MM.1S (cell line): Measurements from ENCODE around the gene RAD9B.
A peak's percentile ranks its signal among the peaks of the same experiment; 100 is the strongest.

Source experiments
- DNase-seq: peaks from one replicate; pipeline ENCODE4 v3.0.0-alpha.2; 2015
- H2AFZ ChIP-seq: fragments of 300-600 bp; sonication (generic); 2 replicates; pipeline ENCODE4 v1.6.0; 2016; ENCODE audit warnings: antibody characterized with exemption, low read length
- H3F3A ChIP-seq: fragments of 300-600 bp; sonication (generic); 2 replicates; pipeline ENCODE4 v1.6.1; 2016; ENCODE audit warnings: mild to moderate bottlenecking, antibody characterized with exemption, low read length, moderate library complexity, mixed read lengths; ENCODE audit not compliant: insufficient read depth
- H3K27ac ChIP-seq: fragments of 300-600 bp; sonication (generic); 2 replicates; pipeline ENCODE4 v1.5.1; 2016; ENCODE audit warnings: mild to moderate bottlenecking, low read length
- H3K27me3 ChIP-seq: fragments of 300-600 bp; sonication (generic); replicated peaks from 2 replicates; pipeline ENCODE4 v1.6.0; 2016; ENCODE audit warnings: low read length; ENCODE audit not compliant: insufficient read depth
- H3K36me3 ChIP-seq: fragments of 300-600 bp; sonication (generic); replicated peaks from 2 replicates; pipeline ENCODE4 v1.6.1; 2016; ENCODE audit warnings: mild to moderate bottlenecking, low read length, mixed read lengths; ENCODE audit not compliant: insufficient read depth
- H3K4me1 ChIP-seq: fragments of 300-600 bp; sonication (generic); 2 replicates; pipeline ENCODE4 v1.6.1; 2016; ENCODE audit warnings: low read length, mixed read lengths
- H3K4me2 ChIP-seq: fragments of 300-600 bp; sonication (generic); 2 replicates; pipeline ENCODE4 v1.6.0; 2016; ENCODE audit warnings: low read depth, low read length
- H3K4me3 ChIP-seq: fragments of 300-600 bp; sonication (generic); 2 replicates; pipeline ENCODE4 v1.5.1; 2016; ENCODE audit warnings: low read length, mixed read lengths
- H3K79me2 ChIP-seq: fragments of 300-600 bp; sonication (generic); 2 replicates; pipeline ENCODE4 v1.6.1; 2016; ENCODE audit warnings: mixed run types, low read length, mixed read lengths
- H3K9ac ChIP-seq: fragments of 300-600 bp; sonication (generic); 2 replicates; pipeline ENCODE4 v1.6.1; 2016; ENCODE audit warnings: low read length, mixed read lengths
- H3K9me2 ChIP-seq: fragments of 300-600 bp; sonication (generic); replicated peaks from 2 replicates; pipeline ENCODE4 v1.6.1; 2016; ENCODE audit warnings: mild to moderate bottlenecking, low read length, mixed read lengths; ENCODE audit not compliant: insufficient read depth
- H3K9me3 ChIP-seq: fragments of 300-600 bp; sonication (generic); replicated peaks from 2 replicates; pipeline ENCODE4 v1.6.1; 2016; ENCODE audit warnings: mild to moderate bottlenecking, low read length, mixed read lengths; ENCODE audit not compliant: insufficient read depth
- H4K20me1 ChIP-seq: fragments of 300-600 bp; sonication (generic); 2 replicates; pipeline ENCODE4 v1.6.1; 2016; ENCODE audit warnings: mild to moderate bottlenecking, low read length, moderate library complexity, mixed read lengths; ENCODE audit not compliant: insufficient read depth
- CTCF ChIP-seq: fragments of 300-600 bp; sonication (generic); IDR thresholded peaks from 2 replicates; pipeline ENCODE4 v1.5.1; 2016; ENCODE audit warnings: antibody characterized with exemption, low read length, mixed read lengths
- EZH2 ChIP-seq: fragments of 300-600 bp; sonication (generic); optimal IDR thresholded peaks from 2 replicates; pipeline ENCODE3; 2017; ENCODE audit warnings: low read depth, mild to moderate bottlenecking, antibody characterized with exemption, low read length, mixed read lengths
- EZH2phosphoT487 ChIP-seq: fragments of 300-600 bp; sonication (generic); IDR thresholded peaks from 2 replicates; pipeline ENCODE4 v1.6.1; 2018; ENCODE audit warnings: antibody characterized with exemption, low read length

Gene RAD9B

GRCh38 chr12:110501399-110501751 lies 756 bp upstream of the RAD9B start:
- Histone ChIP-seq H3K9me3 (no peaks in the 10 kb centered on the region), H3K79me2 (peaks cover 43% of the 10 kb centered on the region), H3K27me3 (no peaks in the 10 kb centered on the region), H3K9me2 (no peaks in the 10 kb centered on the region), H3K36me3 (no peaks in the 10 kb centered on the region), H4K20me1 (no peaks in the 10 kb centered on the region), H3K27ac (peak overlapping the region; percentile 76), H3K4me1 (peaks cover 9% of the 10 kb centered on the region; the same call in 1 of the 2 replicates), H3K4me2 (peak overlapping the region; percentile 62; the same call in 1 of the 2 replicates), H3F3A (no peaks in the 10 kb centered on the region), H3K4me3 (peak overlapping the region; percentile 88), H3K9ac (peak overlapping the region; percentile 88), H2AFZ (peak overlapping the region; percentile 35)
- DNase-seq, result peak; percentile 10
- TF ChIP-seq EZH2phosphoT487, result no peak
- TF ChIP-seq EZH2, result no peak
- TF ChIP-seq CTCF, result no peak

DNA sequence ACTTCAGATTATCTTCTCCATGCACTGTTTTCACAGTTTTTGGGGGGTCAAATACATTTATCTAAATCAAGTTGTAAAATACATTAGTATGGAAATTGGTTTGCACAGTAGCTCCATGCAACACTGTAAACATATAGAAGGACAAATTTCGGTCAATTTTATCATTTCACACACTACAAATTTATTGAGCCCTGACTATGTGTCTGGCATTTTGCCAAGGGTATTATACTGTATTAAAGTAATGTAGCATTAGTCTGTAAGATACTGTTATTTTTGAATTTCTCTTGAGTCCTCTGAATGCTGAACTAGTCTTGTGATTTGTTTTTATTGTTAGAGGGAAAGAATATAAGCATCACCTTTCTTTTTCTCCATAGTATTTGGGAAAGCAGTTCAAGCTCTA lies 1.3 kb downstream of the RAD9B start:
- no peaks in the 10 kb centered on the region for H3K9me2 ChIP-seq
- TF ChIP-seq CTCF (no peak), EZH2phosphoT487 (no peak), EZH2 (no peak)
- H4K20me1 ChIP-seq, result no peaks in the 10 kb centered on the region
- H3K4me3 ChIP-seq, result no peak overlapping the region
- H3K4me1 ChIP-seq, result peaks cover 9% of the 10 kb centered on the region; the same call in 1 of the 2 replicates
- H3K4me2 ChIP-seq, result no peak overlapping the region
- H2AFZ ChIP-seq, result no peak overlapping the region
- no peaks in the 10 kb centered on the region for H3K27me3 ChIP-seq
- no peak overlapping the region for H3K27ac ChIP-seq
- H3K9me3 ChIP-seq, result no peaks in the 10 kb centered on the region
- H3F3A ChIP-seq, result no peaks in the 10 kb centered on the region
- no peak overlapping the region for H3K9ac ChIP-seq
- no peak for DNase-seq
- H3K79me2 ChIP-seq, result peaks cover 34% of the 10 kb centered on the region
- H3K36me3 ChIP-seq, result no peaks in the 10 kb centered on the region

DNA sequence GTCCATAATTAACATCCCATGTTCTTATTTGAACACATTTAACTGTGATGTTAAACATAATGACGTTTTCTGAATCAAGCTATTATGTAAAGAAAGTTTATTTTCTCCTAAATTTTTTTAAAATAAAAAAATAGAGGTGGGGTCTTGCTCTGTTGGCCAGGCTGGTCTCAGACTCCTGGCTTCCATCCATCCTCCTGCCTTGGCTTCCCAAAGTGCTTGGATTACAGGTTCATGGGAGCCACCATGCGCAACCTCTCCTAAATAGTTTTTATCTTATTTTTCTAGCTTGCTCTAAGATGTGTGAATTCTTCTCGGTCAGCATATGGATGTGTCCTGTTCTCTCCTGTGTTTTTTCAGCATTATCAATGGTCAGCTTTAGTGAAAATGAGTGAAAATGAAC lies 3.2 kb downstream of the RAD9B start:
- H2AFZ ChIP-seq, result no peak overlapping the region
- no peak overlapping the region for H3K4me3 ChIP-seq
- H3K4me2 ChIP-seq, result no peak overlapping the region
- H3K4me1 ChIP-seq, result peaks cover 6% of the 10 kb centered on the region; the same call in 1 of the 2 replicates
- no peak for TF ChIP-seq EZH2
- no peak for TF ChIP-seq EZH2phosphoT487
- TF ChIP-seq CTCF, result no peak
- no peak overlapping the region for H3K9ac ChIP-seq
- DNase-seq, result no peak
- no peak overlapping the region for H3K27ac ChIP-seq
- no peaks in the 10 kb centered on the region for H3K36me3 ChIP-seq
- H3K27me3 ChIP-seq, result no peaks in the 10 kb centered on the region
- H4K20me1 ChIP-seq, result no peaks in the 10 kb centered on the region
- H3K9me2 ChIP-seq, result no peaks in the 10 kb centered on the region
- H3F3A ChIP-seq, result no peaks in the 10 kb centered on the region
- no peaks in the 10 kb centered on the region for H3K9me3 ChIP-seq
- H3K79me2 ChIP-seq, result peaks cover 15% of the 10 kb centered on the region
